GM23338 (cell line): ENCODE results near the gene S100A16. TPM values are rescaled to one million over a fixed set of nuclear protein-coding genes. Genes with fewer than 3 reads are reported as not detected.

Source experiments
- ATAC-seq: fragments of 200-7000 bp; cut with Tn5 transposase; 3 replicates; pipeline ENCODE4 v1.9.1; 2020
- DNase-seq: peaks from one replicate; pipeline ENCODE4 v3.0.0-alpha.2; 2015; ENCODE audit warnings: low spot score
- H2AFZ ChIP-seq: fragments of 200-600 bp; sonication (generic); 2 replicates; pipeline ENCODE4 v1.8.0; 2016; ENCODE audit warnings: antibody characterized with exemption, mild to moderate bottlenecking, moderate library complexity
- H3F3A ChIP-seq: fragments of 200-600 bp; sonication (generic); replicated peaks from 2 replicates; pipeline ENCODE4 v1.8.0; 2017; ENCODE audit warnings: antibody characterized with exemption, mixed run types, low read depth
- H3K27ac ChIP-seq: fragments of 200-600 bp; sonication (generic); 2 replicates; pipeline ENCODE4 v1.6.1; 2016; ENCODE audit warnings: low read depth
- H3K27me3 ChIP-seq: fragments of 200-600 bp; sonication (generic); 2 replicates; pipeline ENCODE4 v1.8.0; 2016; ENCODE audit warnings: mild to moderate bottlenecking, mixed run types, moderate library complexity; ENCODE audit not compliant: insufficient read depth
- H3K36me3 ChIP-seq: fragments of 200-600 bp; sonication (generic); 2 replicates; pipeline ENCODE4 v1.8.0; 2016; ENCODE audit warnings: mild to moderate bottlenecking; ENCODE audit not compliant: insufficient read depth
- H3K4me1 ChIP-seq: fragments of 200-600 bp; sonication (generic); 2 replicates; pipeline ENCODE4 v1.8.0; 2016; ENCODE audit warnings: mild to moderate bottlenecking, moderate library complexity; ENCODE audit not compliant: insufficient read depth
- H3K4me2 ChIP-seq: fragments of 200-600 bp; sonication (generic); 2 replicates; pipeline ENCODE4 v1.7.1; 2017; ENCODE audit warnings: mixed run types
- H3K4me3 ChIP-seq: fragments of 200-600 bp; sonication (generic); 2 replicates; pipeline ENCODE4 v1.6.1; 2016; ENCODE audit warnings: mixed run types
- H3K79me2 ChIP-seq: fragments of 200-600 bp; sonication (generic); replicated peaks from 2 replicates; pipeline ENCODE4 v1.8.0; 2017; ENCODE audit warnings: mild to moderate bottlenecking; ENCODE audit not compliant: insufficient read depth
- H3K9me2 ChIP-seq: fragments of 200-600 bp; sonication (generic); 2 replicates; pipeline ENCODE4 v1.8.0; 2017; ENCODE audit not compliant: insufficient read depth
- H4K20me1 ChIP-seq: fragments of 200-600 bp; sonication (generic); replicated peaks from 2 replicates; pipeline ENCODE4 v1.8.0; 2017; ENCODE audit warnings: mild to moderate bottlenecking; ENCODE audit not compliant: insufficient read depth
- H3K27ac Mint-ChIP-seq: 2 replicates; pipeline ENCODE4 v1.8.0; 2020; ENCODE audit warnings: inconsistent platforms, mild to moderate bottlenecking, moderate library complexity, mixed read lengths
- H3K27me3 Mint-ChIP-seq: 3 replicates; pipeline ENCODE4 v1.8.0; 2022; ENCODE audit warnings: low read depth, mild to moderate bottlenecking, moderate library complexity, mixed read lengths, inconsistent platforms; ENCODE audit not compliant: insufficient read depth, poor library complexity
- H3K36me3 Mint-ChIP-seq: 3 replicates; pipeline ENCODE4 v1.8.0; 2021; ENCODE audit warnings: low read depth, mild to moderate bottlenecking, inconsistent platforms, moderate library complexity, mixed read lengths
- H3K4me1 Mint-ChIP-seq: 3 replicates; pipeline ENCODE4 v1.8.0; 2020; ENCODE audit warnings: mild to moderate bottlenecking, inconsistent platforms, mixed read lengths
- H3K4me3 Mint-ChIP-seq: 3 replicates; pipeline ENCODE4 v1.8.0; 2021; ENCODE audit warnings: moderate library complexity, mild to moderate bottlenecking, inconsistent platforms, mixed read lengths
- H3K9me3 Mint-ChIP-seq: 3 replicates; pipeline ENCODE4 v1.8.0; 2020; ENCODE audit warnings: moderate library complexity, mild to moderate bottlenecking, inconsistent platforms, mixed read lengths
- CREB1 ChIP-seq: fragments of 250-450 bp; sonication (Bioruptor Pico); IDR thresholded peaks from 2 replicates; pipeline ENCODE4 v1.5.0; 2020; ENCODE audit warnings: low read depth, mild to moderate bottlenecking, moderate library complexity
- EZH2 ChIP-seq: fragments of 200-600 bp; sonication (generic); IDR thresholded peaks from one replicate; pipeline ENCODE4 v1.8.0; 2017; ENCODE audit warnings: antibody characterized with exemption, mild to moderate bottlenecking, low read depth; ENCODE audit not compliant: unreplicated experiment
- EZH2phosphoT487 ChIP-seq: fragments of 200-600 bp; sonication (generic); IDR thresholded peaks from one replicate; pipeline ENCODE4 v1.8.1; 2018; ENCODE audit warnings: antibody characterized with exemption; ENCODE audit not compliant: unreplicated experiment
- JUNB ChIP-seq: IDR thresholded peaks from one replicate; pipeline ENCODE4 v1.6.1; 2016; ENCODE audit warnings: antibody characterized with exemption; ENCODE audit not compliant: unreplicated experiment
- NANOG ChIP-seq: IDR thresholded peaks from 2 replicates; pipeline ENCODE4 v1.6.1; 2016; ENCODE audit warnings: antibody characterized with exemption, borderline replicate concordance
- POLR2AphosphoS5 ChIP-seq: IDR thresholded peaks from 2 replicates; pipeline ENCODE4 v1.6.1; 2016; ENCODE audit warnings: antibody characterized with exemption, low read depth
- STAT1 ChIP-seq: IDR thresholded peaks from one replicate; pipeline ENCODE4 v1.6.1; 2016; ENCODE audit warnings: antibody characterized with exemption; ENCODE audit not compliant: unreplicated experiment
- ZNF114 ChIP-seq: fragments of 250-450 bp; sonication (Bioruptor Pico); IDR thresholded peaks from 2 replicates; pipeline ENCODE4 v1.5.0; 2020; ENCODE audit warnings: mild to moderate bottlenecking, moderate library complexity
- ZNF331 ChIP-seq: fragments of 250-450 bp; sonication (Bioruptor Pico); IDR thresholded peaks from 2 replicates; pipeline ENCODE4 v1.5.0; 2020; ENCODE audit warnings: low read depth, mild to moderate bottlenecking, moderate library complexity
- polyA plus RNA-seq: library from polyadenylated mRNA; unstranded; fragments of >200 nt; fragmentation: Nextera tagmentation; extraction: Ambion mirVana; gene quantifications from 2 replicates; pipeline ENCODE4 v1.2.1, GENCODE V29; 2016
- total RNA-seq: library from RNA; depleted of rRNA; stranded (reverse); fragments of >200 nt; shearing (Covaris generic); gene quantifications from 2 replicates; pipeline ENCODE4 v1.2.3, GENCODE V29; 2014
- TF ChIP-seq, protein P1 (sequence below): IDR thresholded peaks from 2 replicates; pipeline ENCODE4 v1.6.1; 2016; ENCODE audit warnings: antibody characterized with exemption
- TF ChIP-seq, protein P2 (sequence below): fragments of 250-450 bp; sonication (Bioruptor Pico); IDR thresholded peaks from 2 replicates; pipeline ENCODE4 v1.5.0; 2020; ENCODE audit warnings: mild to moderate bottlenecking, moderate library complexity
- TF ChIP-seq, protein P3 (sequence below), 2 experiments: fragments of 200-600 bp in 1 of 2; sonication (generic) in 1 of 2; conservative IDR thresholded peaks; 2 replicates each; pipeline versions ENCODE4 v1.5.1 to v1.6.1; 2016 to 2017; ENCODE audit warnings: antibody characterized with exemption in 2 of 2, low read depth in 2 of 2, mild to moderate bottlenecking in 2 of 2, moderate library complexity in 1 of 2
- TF ChIP-seq, protein P4 (sequence below): IDR thresholded peaks from one replicate; pipeline ENCODE4 v1.6.1; 2018; ENCODE audit warnings: antibody characterized with exemption; ENCODE audit not compliant: unreplicated experiment

S100A16 gene
- total and polyA plus RNA-seq, 2 experiments from 2014 or later: 13.0 to 20.4 TPM

DNA sequence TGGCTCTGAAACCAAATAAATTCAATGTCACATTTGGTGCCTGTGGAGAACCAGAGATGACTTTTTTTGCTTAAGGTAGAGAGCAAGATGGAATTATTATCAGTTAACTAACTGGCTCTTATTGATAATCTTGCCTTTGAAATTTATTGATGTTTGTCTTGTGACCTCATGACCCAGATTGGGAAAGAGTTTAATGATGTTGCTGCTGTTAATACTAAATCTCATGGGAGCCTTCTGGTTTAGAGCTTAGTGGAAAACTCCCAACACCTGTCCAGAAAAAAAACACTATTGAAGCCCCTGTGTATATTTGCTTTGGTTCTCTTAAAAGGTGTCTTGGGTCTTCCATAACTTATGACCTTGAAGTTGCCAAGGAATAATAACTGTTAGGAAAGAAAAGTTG, 30.9 kb upstream of the S100A16 start:
- Mint-ChIP-seq H3K9me3 (no peaks in the 10 kb centered on the region), H3K4me3 (no peak overlapping the region), H3K4me1 (peaks cover 6% of the 10 kb centered on the region), H3K27me3 (peaks cover 10% of the 10 kb centered on the region), H3K27ac (no peak overlapping the region), H3K36me3 (peaks cover 77% of the 10 kb centered on the region)
- no peak overlapping the region for H2AFZ ChIP-seq
- no peaks in the 10 kb centered on the region for H3K9me2 ChIP-seq
- peaks cover 67% of the 10 kb centered on the region for H3K36me3 ChIP-seq
- H3K27me3 ChIP-seq: no peaks in the 10 kb centered on the region
- H3K4me1 ChIP-seq: no peaks in the 10 kb centered on the region
- peaks cover 53% of the 10 kb centered on the region for H3F3A ChIP-seq
- H3K79me2 ChIP-seq: peaks cover 26% of the 10 kb centered on the region
- H3K4me3 ChIP-seq: no peak overlapping the region
- DNase-seq (no peak), ATAC-seq (no peak)
- H3K4me2 ChIP-seq: no peak overlapping the region
- TF ChIP-seq, protein P1, sequence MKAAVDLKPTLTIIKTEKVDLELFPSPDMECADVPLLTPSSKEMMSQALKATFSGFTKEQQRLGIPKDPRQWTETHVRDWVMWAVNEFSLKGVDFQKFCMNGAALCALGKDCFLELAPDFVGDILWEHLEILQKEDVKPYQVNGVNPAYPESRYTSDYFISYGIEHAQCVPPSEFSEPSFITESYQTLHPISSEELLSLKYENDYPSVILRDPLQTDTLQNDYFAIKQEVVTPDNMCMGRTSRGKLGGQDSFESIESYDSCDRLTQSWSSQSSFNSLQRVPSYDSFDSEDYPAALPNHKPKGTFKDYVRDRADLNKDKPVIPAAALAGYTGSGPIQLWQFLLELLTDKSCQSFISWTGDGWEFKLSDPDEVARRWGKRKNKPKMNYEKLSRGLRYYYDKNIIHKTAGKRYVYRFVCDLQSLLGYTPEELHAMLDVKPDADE: no peak
- TF ChIP-seq STAT1: no peak
- no peak for TF ChIP-seq CREB1 (CRISPR knock-in tag)
- TF ChIP-seq ZNF331 (CRISPR knock-in tag): no peak
- TF ChIP-seq EZH2: no peak
- no peak for TF ChIP-seq ZNF114 (CRISPR knock-in tag)
- TF ChIP-seq NANOG: no peak
- TF ChIP-seq, protein P2, sequence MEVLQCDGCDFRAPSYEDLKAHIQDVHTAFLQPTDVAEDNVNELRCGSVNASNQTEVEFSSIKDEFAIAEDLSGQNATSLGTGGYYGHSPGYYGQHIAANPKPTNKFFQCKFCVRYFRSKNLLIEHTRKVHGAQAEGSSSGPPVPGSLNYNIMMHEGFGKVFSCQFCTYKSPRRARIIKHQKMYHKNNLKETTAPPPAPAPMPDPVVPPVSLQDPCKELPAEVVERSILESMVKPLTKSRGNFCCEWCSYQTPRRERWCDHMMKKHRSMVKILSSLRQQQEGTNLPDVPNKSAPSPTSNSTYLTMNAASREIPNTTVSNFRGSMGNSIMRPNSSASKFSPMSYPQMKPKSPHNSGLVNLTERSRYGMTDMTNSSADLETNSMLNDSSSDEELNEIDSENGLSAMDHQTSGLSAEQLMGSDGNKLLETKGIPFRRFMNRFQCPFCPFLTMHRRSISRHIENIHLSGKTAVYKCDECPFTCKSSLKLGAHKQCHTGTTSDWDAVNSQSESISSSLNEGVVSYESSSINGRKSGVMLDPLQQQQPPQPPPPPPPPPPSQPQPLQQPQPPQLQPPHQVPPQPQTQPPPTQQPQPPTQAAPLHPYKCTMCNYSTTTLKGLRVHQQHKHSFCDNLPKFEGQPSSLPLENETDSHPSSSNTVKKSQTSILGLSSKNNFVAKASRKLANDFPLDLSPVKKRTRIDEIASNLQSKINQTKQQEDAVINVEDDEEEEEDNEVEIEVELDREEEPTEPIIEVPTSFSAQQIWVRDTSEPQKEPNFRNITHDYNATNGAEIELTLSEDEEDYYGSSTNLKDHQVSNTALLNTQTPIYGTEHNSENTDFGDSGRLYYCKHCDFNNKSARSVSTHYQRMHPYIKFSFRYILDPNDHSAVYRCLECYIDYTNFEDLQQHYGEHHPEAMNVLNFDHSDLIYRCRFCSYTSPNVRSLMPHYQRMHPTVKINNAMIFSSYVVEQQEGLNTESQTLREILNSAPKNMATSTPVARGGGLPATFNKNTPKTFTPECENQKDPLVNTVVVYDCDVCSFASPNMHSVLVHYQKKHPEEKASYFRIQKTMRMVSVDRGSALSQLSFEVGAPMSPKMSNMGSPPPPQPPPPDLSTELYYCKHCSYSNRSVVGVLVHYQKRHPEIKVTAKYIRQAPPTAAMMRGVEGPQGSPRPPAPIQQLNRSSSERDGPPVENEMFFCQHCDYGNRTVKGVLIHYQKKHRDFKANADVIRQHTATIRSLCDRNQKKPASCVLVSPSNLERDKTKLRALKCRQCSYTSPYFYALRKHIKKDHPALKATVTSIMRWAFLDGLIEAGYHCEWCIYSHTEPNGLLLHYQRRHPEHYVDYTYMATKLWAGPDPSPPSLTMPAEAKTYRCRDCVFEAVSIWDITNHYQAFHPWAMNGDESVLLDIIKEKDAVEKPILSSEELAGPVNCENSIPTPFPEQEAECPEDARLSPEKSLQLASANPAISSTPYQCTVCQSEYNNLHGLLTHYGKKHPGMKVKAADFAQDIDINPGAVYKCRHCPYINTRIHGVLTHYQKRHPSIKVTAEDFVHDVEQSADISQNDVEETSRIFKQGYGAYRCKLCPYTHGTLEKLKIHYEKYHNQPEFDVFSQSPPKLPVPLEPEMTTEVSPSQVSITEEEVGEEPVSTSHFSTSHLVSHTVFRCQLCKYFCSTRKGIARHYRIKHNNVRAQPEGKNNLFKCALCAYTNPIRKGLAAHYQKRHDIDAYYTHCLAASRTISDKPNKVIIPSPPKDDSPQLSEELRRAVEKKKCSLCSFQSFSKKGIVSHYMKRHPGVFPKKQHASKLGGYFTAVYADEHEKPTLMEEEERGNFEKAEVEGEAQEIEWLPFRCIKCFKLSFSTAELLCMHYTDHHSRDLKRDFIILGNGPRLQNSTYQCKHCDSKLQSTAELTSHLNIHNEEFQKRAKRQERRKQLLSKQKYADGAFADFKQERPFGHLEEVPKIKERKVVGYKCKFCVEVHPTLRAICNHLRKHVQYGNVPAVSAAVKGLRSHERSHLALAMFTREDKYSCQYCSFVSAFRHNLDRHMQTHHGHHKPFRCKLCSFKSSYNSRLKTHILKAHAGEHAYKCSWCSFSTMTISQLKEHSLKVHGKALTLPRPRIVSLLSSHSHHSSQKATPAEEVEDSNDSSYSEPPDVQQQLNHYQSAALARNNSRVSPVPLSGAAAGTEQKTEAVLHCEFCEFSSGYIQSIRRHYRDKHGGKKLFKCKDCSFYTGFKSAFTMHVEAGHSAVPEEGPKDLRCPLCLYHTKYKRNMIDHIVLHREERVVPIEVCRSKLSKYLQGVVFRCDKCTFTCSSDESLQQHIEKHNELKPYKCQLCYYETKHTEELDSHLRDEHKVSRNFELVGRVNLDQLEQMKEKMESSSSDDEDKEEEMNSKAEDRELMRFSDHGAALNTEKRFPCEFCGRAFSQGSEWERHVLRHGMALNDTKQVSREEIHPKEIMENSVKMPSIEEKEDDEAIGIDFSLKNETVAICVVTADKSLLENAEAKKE: no peak
- TF ChIP-seq, protein P3, sequence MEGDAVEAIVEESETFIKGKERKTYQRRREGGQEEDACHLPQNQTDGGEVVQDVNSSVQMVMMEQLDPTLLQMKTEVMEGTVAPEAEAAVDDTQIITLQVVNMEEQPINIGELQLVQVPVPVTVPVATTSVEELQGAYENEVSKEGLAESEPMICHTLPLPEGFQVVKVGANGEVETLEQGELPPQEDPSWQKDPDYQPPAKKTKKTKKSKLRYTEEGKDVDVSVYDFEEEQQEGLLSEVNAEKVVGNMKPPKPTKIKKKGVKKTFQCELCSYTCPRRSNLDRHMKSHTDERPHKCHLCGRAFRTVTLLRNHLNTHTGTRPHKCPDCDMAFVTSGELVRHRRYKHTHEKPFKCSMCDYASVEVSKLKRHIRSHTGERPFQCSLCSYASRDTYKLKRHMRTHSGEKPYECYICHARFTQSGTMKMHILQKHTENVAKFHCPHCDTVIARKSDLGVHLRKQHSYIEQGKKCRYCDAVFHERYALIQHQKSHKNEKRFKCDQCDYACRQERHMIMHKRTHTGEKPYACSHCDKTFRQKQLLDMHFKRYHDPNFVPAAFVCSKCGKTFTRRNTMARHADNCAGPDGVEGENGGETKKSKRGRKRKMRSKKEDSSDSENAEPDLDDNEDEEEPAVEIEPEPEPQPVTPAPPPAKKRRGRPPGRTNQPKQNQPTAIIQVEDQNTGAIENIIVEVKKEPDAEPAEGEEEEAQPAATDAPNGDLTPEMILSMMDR (conservative IDR thresholded peaks at IDR 0.05; ENCODE audit: low read depth in 2 of 2): no peak
- TF ChIP-seq, protein P4, sequence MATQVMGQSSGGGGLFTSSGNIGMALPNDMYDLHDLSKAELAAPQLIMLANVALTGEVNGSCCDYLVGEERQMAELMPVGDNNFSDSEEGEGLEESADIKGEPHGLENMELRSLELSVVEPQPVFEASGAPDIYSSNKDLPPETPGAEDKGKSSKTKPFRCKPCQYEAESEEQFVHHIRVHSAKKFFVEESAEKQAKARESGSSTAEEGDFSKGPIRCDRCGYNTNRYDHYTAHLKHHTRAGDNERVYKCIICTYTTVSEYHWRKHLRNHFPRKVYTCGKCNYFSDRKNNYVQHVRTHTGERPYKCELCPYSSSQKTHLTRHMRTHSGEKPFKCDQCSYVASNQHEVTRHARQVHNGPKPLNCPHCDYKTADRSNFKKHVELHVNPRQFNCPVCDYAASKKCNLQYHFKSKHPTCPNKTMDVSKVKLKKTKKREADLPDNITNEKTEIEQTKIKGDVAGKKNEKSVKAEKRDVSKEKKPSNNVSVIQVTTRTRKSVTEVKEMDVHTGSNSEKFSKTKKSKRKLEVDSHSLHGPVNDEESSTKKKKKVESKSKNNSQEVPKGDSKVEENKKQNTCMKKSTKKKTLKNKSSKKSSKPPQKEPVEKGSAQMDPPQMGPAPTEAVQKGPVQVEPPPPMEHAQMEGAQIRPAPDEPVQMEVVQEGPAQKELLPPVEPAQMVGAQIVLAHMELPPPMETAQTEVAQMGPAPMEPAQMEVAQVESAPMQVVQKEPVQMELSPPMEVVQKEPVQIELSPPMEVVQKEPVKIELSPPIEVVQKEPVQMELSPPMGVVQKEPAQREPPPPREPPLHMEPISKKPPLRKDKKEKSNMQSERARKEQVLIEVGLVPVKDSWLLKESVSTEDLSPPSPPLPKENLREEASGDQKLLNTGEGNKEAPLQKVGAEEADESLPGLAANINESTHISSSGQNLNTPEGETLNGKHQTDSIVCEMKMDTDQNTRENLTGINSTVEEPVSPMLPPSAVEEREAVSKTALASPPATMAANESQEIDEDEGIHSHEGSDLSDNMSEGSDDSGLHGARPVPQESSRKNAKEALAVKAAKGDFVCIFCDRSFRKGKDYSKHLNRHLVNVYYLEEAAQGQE: no peak
- TF ChIP-seq EZH2phosphoT487: no peak
- no peak for TF ChIP-seq JUNB
- TF ChIP-seq POLR2AphosphoS5: no peak
- no peak overlapping the region for H3K27ac ChIP-seq
- peaks cover 55% of the 10 kb centered on the region for H4K20me1 ChIP-seq
